ENCODE data around the gene RDH11. TPM values are rescaled to one million over a fixed set of nuclear protein-coding genes. Genes with fewer than 3 reads are reported as not detected.
A peak's percentile ranks its signal among the peaks of the same experiment; 100 is the strongest.
"Not testable (repeated sequence)": the region's sequence is repeated elsewhere in the genome, so short reads cannot be mapped to it uniquely, and the experiment has no call there.

RDH11 gene
- total and polyA plus RNA-seq, 4 donors = 24.2 to 38.7 (median 35.9) TPM

- no peak overlapping the region for H3K4me3 ChIP-seq (ENCODE audit: low read length in 2 of 2)
- intact Hi-C loops (cut with DNase I) = no loop called here
- H3K27ac ChIP-seq (ENCODE audit: low read depth in 1 of 2, low read length in 2 of 2) = no peak overlapping the region
- DNase-seq (no peak), ATAC-seq (ENCODE audit: low FRiP score) (no peak)
- H3K9me3 ChIP-seq (ENCODE audit: control insufficient read depth, low read length) = no peaks in the 10 kb centered on the region
- H3K27me3 ChIP-seq (ENCODE audit: control insufficient read depth in 1 of 2, insufficient read depth in 2 of 2, low read length in 1 of 2) = no peaks in the 10 kb centered on the region
- no peaks in the 10 kb centered on the region for H3K36me3 ChIP-seq (ENCODE audit: control insufficient read depth in 1 of 2, insufficient read depth in 2 of 2, low read length in 1 of 2)
- H3K4me1 ChIP-seq (ENCODE audit: control insufficient read depth in 1 of 2, insufficient read depth in 2 of 2, low read length in 2 of 2) = no peaks in the 10 kb centered on the region
- WGBS, 2 donors = 79 to 90% methylated on average over 2 of the region's 2 CpGs
Observed at GRCh38 chr14:67710209-67710608, 14.6 kb upstream of the RDH11 start.

DNA sequence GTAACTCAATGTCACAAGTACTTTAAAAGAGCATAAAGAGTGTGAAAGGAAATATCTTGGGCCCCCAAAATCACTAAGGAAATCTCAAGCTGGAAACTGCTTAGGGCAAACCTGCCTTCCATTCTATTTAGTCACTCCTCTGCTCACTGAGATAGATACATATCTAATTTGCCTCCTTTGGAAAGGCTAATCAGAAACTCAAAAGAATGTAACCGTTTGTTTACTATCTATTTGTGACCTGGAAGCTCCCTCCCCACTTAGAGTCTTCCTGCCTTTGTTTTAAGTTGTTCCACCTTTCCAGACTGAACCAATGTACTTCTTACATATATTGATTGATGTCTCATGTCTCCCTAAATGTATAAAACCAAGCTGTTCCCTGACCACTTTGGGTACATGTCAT is 14.2 kb upstream of the RDH11 start:
- not testable (repeated sequence) for H3K27me3 ChIP-seq (ENCODE audit: control insufficient read depth in 1 of 2, insufficient read depth in 2 of 2, low read length in 1 of 2); H3K4me3 ChIP-seq (ENCODE audit: low read length in 2 of 2); H3K27ac ChIP-seq (ENCODE audit: low read depth in 1 of 2, low read length in 2 of 2); ATAC-seq (ENCODE audit: low FRiP score); H3K9me3 ChIP-seq (ENCODE audit: control insufficient read depth, low read length); DNase-seq; H3K36me3 ChIP-seq (ENCODE audit: control insufficient read depth in 1 of 2, insufficient read depth in 2 of 2, low read length in 1 of 2); H3K4me1 ChIP-seq (ENCODE audit: control insufficient read depth in 1 of 2, insufficient read depth in 2 of 2, low read length in 2 of 2)
- intact Hi-C loops (cut with DNase I) = loop anchor here in 1 of 2 donors (10.0 kb wide), 2 partner anchors 125 to 285 kb away; no protein-coding TSS in a partner anchor
- WGBS, 2 donors = 83 to 84% methylated on average over 1 of the region's 1 CpG

- H3K4me3 ChIP-seq (ENCODE audit: low read length in 2 of 2); H3K27ac ChIP-seq (ENCODE audit: low read depth in 1 of 2, low read length in 2 of 2); H3K27me3 ChIP-seq (ENCODE audit: control insufficient read depth in 1 of 2, insufficient read depth in 2 of 2, low read length in 1 of 2); H3K4me1 ChIP-seq (ENCODE audit: control insufficient read depth in 1 of 2, insufficient read depth in 2 of 2, low read length in 2 of 2); H3K36me3 ChIP-seq (ENCODE audit: control insufficient read depth in 1 of 2, insufficient read depth in 2 of 2, low read length in 1 of 2); DNase-seq; H3K9me3 ChIP-seq (ENCODE audit: control insufficient read depth, low read length); ATAC-seq (ENCODE audit: low FRiP score): not testable (repeated sequence)
- intact Hi-C loops (cut with DNase I) = loop anchor here in 1 of 2 donors (10.0 kb wide), 2 partner anchors 125 to 285 kb away; no protein-coding TSS in a partner anchor
Observed at GRCh38 chr14:67709346-67709745, 13.8 kb upstream of the RDH11 start.

DNA sequence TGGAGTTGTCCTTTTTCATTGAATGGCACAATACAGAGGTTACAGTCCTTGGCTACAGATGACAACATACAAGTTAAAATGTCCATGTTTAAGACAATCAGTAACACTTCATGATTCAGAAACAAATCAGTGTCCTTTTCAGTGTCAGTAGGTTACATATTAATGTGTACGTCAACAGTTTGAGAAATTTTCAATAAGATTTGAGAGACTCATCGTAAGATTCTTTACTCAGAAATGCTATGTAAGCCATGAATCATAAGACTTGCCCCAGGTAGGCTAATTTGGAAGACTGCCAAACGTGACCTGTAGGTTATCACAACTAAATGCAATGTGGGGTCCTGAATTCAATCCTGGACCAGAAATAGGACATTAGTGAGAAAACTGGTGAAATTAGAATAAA is 9.6 kb upstream of the RDH11 start:
- 58 to 61% methylated on average over 3 of the region's 3 CpGs for WGBS, 2 donors
- H3K27me3 ChIP-seq (ENCODE audit: control insufficient read depth in 1 of 2, insufficient read depth in 2 of 2, low read length in 1 of 2) = no peaks in the 10 kb centered on the region
- intact Hi-C loops (cut with DNase I) = loop anchor here (2.0 to 10.0 kb wide), 3 partner anchors 86 to 280 kb away; partner anchors contain the start of gene ARG2 (in 1 of the 2)

DNA sequence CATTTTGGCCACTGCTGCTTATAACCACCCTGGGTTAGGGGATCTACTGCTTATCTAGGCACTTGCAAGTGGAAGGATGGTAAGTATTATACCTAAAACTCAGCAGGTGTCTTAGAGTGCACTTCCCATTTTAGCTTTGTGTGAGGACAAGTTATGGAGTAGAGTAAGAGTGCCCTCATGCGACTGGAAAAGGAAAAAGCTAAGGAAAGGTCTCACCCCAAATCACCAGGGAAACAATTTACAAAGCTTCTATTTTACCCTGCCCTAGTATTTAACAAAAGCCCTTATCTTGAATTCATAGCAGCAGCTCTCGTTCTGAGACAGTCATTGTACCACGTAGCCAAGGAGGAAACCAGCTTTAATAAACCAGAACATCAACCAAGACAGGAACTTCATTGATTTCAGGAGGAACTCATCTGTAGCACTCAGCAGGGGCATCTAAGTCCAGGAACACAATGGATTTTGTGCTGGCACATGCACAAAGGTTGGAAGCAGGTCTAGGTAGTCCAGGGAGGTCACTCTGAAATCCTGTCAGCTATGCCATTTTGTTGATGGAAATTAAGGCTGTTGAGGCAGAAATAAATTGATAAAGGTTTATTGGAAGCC is 9.0 kb upstream of the RDH11 start:
- ATAC-seq (ENCODE audit: low FRiP score) (peak; percentile 78), DNase-seq (no peak)
- Histone ChIP-seq H3K27ac (ENCODE audit: low read depth in 1 of 2, low read length in 2 of 2) (no peak overlapping the region), H3K36me3 (ENCODE audit: control insufficient read depth in 1 of 2, insufficient read depth in 2 of 2, low read length in 1 of 2) (no peaks in the 10 kb centered on the region), H3K4me1 (ENCODE audit: control insufficient read depth in 1 of 2, insufficient read depth in 2 of 2, low read length in 2 of 2) (no peaks in the 10 kb centered on the region), H3K9me3 (ENCODE audit: control insufficient read depth, low read length) (no peaks in the 10 kb centered on the region), H3K4me3 (ENCODE audit: low read length in 2 of 2) (no peak overlapping the region), H3K27me3 (ENCODE audit: control insufficient read depth in 1 of 2, insufficient read depth in 2 of 2, low read length in 1 of 2) (no peaks in the 10 kb centered on the region)
- WGBS, 2 donors = 0 to 2% methylated on average over 3 of the region's 3 CpGs
- intact Hi-C loops (cut with DNase I) = loop anchor here (1.0 to 10.0 kb wide), 5 partner anchors 37 to 280 kb away; partner anchors contain the start of gene ARG2 (in 1 of the 2)

More for the DNA sequence above, 9.6 kb upstream of the RDH11 start:
- no peak for DNase-seq
- H3K9me3 ChIP-seq (ENCODE audit: control insufficient read depth, low read length) = no peaks in the 10 kb centered on the region
- H3K4me1 ChIP-seq (ENCODE audit: control insufficient read depth in 1 of 2, insufficient read depth in 2 of 2, low read length in 2 of 2) = no peaks in the 10 kb centered on the region
- ATAC-seq (ENCODE audit: low FRiP score) = no peak
- no peak overlapping the region for H3K4me3 ChIP-seq (ENCODE audit: low read length in 2 of 2)
- no peaks in the 10 kb centered on the region for H3K36me3 ChIP-seq (ENCODE audit: control insufficient read depth in 1 of 2, insufficient read depth in 2 of 2, low read length in 1 of 2)
- H3K27ac ChIP-seq (ENCODE audit: low read depth in 1 of 2, low read length in 2 of 2) = no peak overlapping the region

DNA sequence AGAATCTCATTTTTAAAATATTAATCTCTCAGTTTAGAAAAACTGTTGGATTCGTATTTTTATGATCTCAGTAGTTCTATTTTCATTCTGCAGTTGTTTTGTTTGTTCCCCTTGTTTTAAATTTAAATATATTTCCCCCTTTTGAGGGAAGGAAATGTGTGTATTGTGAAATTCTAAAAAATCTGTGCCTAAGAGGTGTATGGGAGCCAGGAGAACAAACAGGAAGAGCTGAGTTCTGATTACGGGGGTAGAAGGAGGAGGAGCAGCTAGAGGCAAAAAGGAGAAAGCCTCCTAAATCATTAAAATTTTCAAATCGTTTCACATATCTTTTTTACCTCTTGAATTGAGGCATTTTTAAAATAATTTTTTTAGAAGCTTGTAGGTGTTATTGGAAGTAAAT is 8.4 kb upstream of the RDH11 start:
- ATAC-seq (ENCODE audit: low FRiP score) (no peak), DNase-seq (no peak)
- intact Hi-C loops (cut with DNase I) = loop anchor here (1.0 to 10.0 kb wide), 5 partner anchors 37 to 279 kb away; partner anchors contain the start of gene ARG2 (in 1 of the 2)
- no peak overlapping the region for H3K27ac ChIP-seq (ENCODE audit: low read depth in 1 of 2, low read length in 2 of 2)
- WGBS, 2 donors = 33% methylated on average over 3 of the region's 3 CpGs
- H3K4me1 ChIP-seq (ENCODE audit: control insufficient read depth in 1 of 2, insufficient read depth in 2 of 2, low read length in 2 of 2) = no peaks in the 10 kb centered on the region
- no peak overlapping the region for H3K4me3 ChIP-seq (ENCODE audit: low read length in 2 of 2)
- H3K27me3 ChIP-seq (ENCODE audit: control insufficient read depth in 1 of 2, insufficient read depth in 2 of 2, low read length in 1 of 2) = no peaks in the 10 kb centered on the region
- no peaks in the 10 kb centered on the region for H3K9me3 ChIP-seq (ENCODE audit: control insufficient read depth, low read length)
- no peaks in the 10 kb centered on the region for H3K36me3 ChIP-seq (ENCODE audit: control insufficient read depth in 1 of 2, insufficient read depth in 2 of 2, low read length in 1 of 2)

GRCh38 chr14:67701492-67701891 is 5.9 kb upstream of the RDH11 start, which contains the start of gene RDH12:
RDH12 (plus strand) TSS chr14:67701886; CDS start chr14:67722643, 20,757 bp downstream.
- H3K4me1 ChIP-seq (ENCODE audit: control insufficient read depth in 1 of 2, insufficient read depth in 2 of 2, low read length in 2 of 2); H3K9me3 ChIP-seq (ENCODE audit: control insufficient read depth, low read length); H3K27ac ChIP-seq (ENCODE audit: low read depth in 1 of 2, low read length in 2 of 2); H3K4me3 ChIP-seq (ENCODE audit: low read length in 2 of 2); H3K27me3 ChIP-seq (ENCODE audit: control insufficient read depth in 1 of 2, insufficient read depth in 2 of 2, low read length in 1 of 2); ATAC-seq (ENCODE audit: low FRiP score); H3K36me3 ChIP-seq (ENCODE audit: control insufficient read depth in 1 of 2, insufficient read depth in 2 of 2, low read length in 1 of 2); DNase-seq: not testable (repeated sequence)
- WGBS, 2 donors = 87 to 90% methylated on average over 8 of the region's 8 CpGs
- intact Hi-C loops (cut with DNase I) = loop anchor here (5.0 to 10.0 kb wide), 3 partner anchors 34 to 277 kb away; no protein-coding TSS in a partner anchor

- Histone ChIP-seq H3K9me3 (ENCODE audit: control insufficient read depth, low read length) (no peaks in the 10 kb centered on the region), H3K36me3 (ENCODE audit: control insufficient read depth in 1 of 2, insufficient read depth in 2 of 2, low read length in 1 of 2) (no peaks in the 10 kb centered on the region), H3K4me3 (ENCODE audit: low read length in 2 of 2) (no peak overlapping the region), H3K4me1 (ENCODE audit: control insufficient read depth in 1 of 2, insufficient read depth in 2 of 2, low read length in 2 of 2) (no peaks in the 10 kb centered on the region), H3K27me3 (ENCODE audit: control insufficient read depth in 1 of 2, insufficient read depth in 2 of 2, low read length in 1 of 2) (no peaks in the 10 kb centered on the region), H3K27ac (ENCODE audit: low read depth in 1 of 2, low read length in 2 of 2) (no peak overlapping the region)
- intact Hi-C loops (cut with DNase I) = loop anchor here in 1 of 2 donors (5.0 kb wide), 1 partner anchor 96 kb away; the partner anchor contains the start of gene PIGH
- DNase-seq (no peak), ATAC-seq (ENCODE audit: low FRiP score) (no peak)
- 63 to 82% methylated on average over 1 of the region's 1 CpG for WGBS, 2 donors
Observed at GRCh38 chr14:67698179-67698578, 2.6 kb upstream of the RDH11 start.

GRCh38 chr14:67697006-67697405 is 1.4 kb upstream of the RDH11 start:
- DNase-seq (no peak), ATAC-seq (ENCODE audit: low FRiP score) (no peak)
- Histone ChIP-seq H3K27me3 (ENCODE audit: control insufficient read depth in 1 of 2, insufficient read depth in 2 of 2, low read length in 1 of 2) (no peaks in the 10 kb centered on the region), H3K27ac (ENCODE audit: low read depth in 1 of 2, low read length in 2 of 2) (no peak overlapping the region), H3K9me3 (ENCODE audit: control insufficient read depth, low read length) (no peaks in the 10 kb centered on the region), H3K4me1 (ENCODE audit: control insufficient read depth in 1 of 2, insufficient read depth in 2 of 2, low read length in 2 of 2) (no peaks in the 10 kb centered on the region), H3K4me3 (ENCODE audit: low read length in 2 of 2) (no peak overlapping the region), H3K36me3 (ENCODE audit: control insufficient read depth in 1 of 2, insufficient read depth in 2 of 2, low read length in 1 of 2) (no peaks in the 10 kb centered on the region)
- 82 to 91% methylated on average over 4 of the region's 4 CpGs for WGBS, 2 donors
- intact Hi-C loops (cut with DNase I) = loop anchor here in 1 of 2 donors (5.0 kb wide), 1 partner anchor 95 kb away; the partner anchor contains the start of gene PIGH

Data from aorta (tissue), 5 donors.